Measurements from ENCODE around the gene GABRR2.
"Not testable (repeated sequence)": the region's sequence is repeated elsewhere in the genome, so short reads cannot be mapped to it uniquely, and the experiment has no call there.

Gene GABRR2

GRCh38 chr6:89323511-89323971 lies 8.4 kb upstream of the GABRR2 start:
- no peak for DNase-seq

- DNase-seq = no peak
These were observed 6.3 kb upstream of the GABRR2 start for GRCh38 chr6:89321131-89321970.

GRCh38 chr6:89320012-89320559 lies 5.0 kb upstream of the GABRR2 start:
- DNase-seq = no peak

GRCh38 chr6:89317067-89317466 lies 2.0 kb upstream of the GABRR2 start:
- no peak for DNase-seq

- DNase-seq = peak; percentile 42
These were observed 407 bp downstream of the GABRR2 start for GRCh38 chr6:89314692-89315091.

GRCh38 chr6:89313006-89313405 lies 2.1 kb downstream of the GABRR2 start:
- peak; percentile 11 for DNase-seq

GRCh38 chr6:89311853-89312531 lies 3.1 kb downstream of the GABRR2 start:
- peak; percentile 37 for DNase-seq

GRCh38 chr6:89311530-89311852 lies 3.6 kb downstream of the GABRR2 start:
- no peak for DNase-seq

GRCh38 chr6:89310929-89311328 lies 4.2 kb downstream of the GABRR2 start:
- no peak for DNase-seq

GRCh38 chr6:89308525-89309395 lies 6.3 kb downstream of the GABRR2 start:
- no peak for DNase-seq

GRCh38 chr6:89304517-89304916 lies 10.6 kb downstream of the GABRR2 start:
- DNase-seq = not testable (repeated sequence)

- no peak for DNase-seq
These were observed 12.2 kb downstream of the GABRR2 start for GRCh38 chr6:89302936-89303335.

- no peak for DNase-seq
These were observed 12.8 kb downstream of the GABRR2 start for GRCh38 chr6:89302195-89302770.

- no peak for DNase-seq
These were observed 13.4 kb downstream of the GABRR2 start for GRCh38 chr6:89301586-89302194.

- DNase-seq = no peak
These were observed 15.6 kb downstream of the GABRR2 start for GRCh38 chr6:89299466-89299850.

GRCh38 chr6:89298680-89299465 lies 16.2 kb downstream of the GABRR2 start:
- no peak for DNase-seq

GRCh38 chr6:89297695-89298351 lies 17.3 kb downstream of the GABRR2 start:
- no peak for DNase-seq

- no peak for DNase-seq
These were observed 19.1 kb downstream of the GABRR2 start for GRCh38 chr6:89295981-89296380.

GRCh38 chr6:89295116-89295515 lies 20.0 kb downstream of the GABRR2 start:
- not testable (repeated sequence) for DNase-seq

GRCh38 chr6:89291256-89291819 lies 23.8 kb downstream of the GABRR2 start:
- no peak for DNase-seq
